ENCODE measurements around the gene UTP15.
A peak's percentile ranks its signal among the peaks of the same experiment; 100 is the strongest.

DNA sequence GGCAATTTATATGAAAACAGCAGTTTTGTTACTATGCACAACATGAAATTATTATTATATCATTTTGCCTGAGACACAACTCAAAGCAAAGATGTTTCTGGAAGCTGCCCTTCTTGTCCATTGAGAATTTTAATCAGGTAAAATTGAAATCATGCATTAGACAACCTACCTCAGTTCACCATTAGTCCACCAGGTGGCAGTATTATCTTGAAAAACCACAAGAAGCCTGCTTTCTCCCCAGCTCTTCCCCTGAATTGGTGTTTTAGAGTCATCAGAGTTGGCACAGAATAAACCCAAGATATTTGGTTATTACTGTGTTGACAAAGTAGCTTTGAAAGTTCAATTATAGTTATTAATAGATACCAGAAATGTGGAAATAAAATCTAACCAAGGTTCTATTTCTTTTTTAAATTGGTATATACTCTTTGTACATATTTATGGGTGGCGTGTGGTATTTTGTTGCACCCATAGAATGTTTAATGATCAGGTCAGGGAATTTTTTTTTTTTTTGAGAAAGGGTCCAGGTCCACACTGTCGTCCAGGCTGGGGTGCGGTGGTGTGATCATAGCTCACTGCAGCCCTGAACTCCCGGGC lies 25.7 kb downstream of the UTP15 start:
- TF ChIP-seq, protein P1, sequence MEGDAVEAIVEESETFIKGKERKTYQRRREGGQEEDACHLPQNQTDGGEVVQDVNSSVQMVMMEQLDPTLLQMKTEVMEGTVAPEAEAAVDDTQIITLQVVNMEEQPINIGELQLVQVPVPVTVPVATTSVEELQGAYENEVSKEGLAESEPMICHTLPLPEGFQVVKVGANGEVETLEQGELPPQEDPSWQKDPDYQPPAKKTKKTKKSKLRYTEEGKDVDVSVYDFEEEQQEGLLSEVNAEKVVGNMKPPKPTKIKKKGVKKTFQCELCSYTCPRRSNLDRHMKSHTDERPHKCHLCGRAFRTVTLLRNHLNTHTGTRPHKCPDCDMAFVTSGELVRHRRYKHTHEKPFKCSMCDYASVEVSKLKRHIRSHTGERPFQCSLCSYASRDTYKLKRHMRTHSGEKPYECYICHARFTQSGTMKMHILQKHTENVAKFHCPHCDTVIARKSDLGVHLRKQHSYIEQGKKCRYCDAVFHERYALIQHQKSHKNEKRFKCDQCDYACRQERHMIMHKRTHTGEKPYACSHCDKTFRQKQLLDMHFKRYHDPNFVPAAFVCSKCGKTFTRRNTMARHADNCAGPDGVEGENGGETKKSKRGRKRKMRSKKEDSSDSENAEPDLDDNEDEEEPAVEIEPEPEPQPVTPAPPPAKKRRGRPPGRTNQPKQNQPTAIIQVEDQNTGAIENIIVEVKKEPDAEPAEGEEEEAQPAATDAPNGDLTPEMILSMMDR (conservative IDR thresholded peaks at IDR 0.05 in 1 of 2, IDR thresholded peaks at IDR 0.05 in 1 of 2; ENCODE audit: low read depth in 1 of 2, low read length in 2 of 2): peak; percentile 63 to 68
- TF ChIP-seq EZH2 (IDR thresholded peaks at IDR 0.05; ENCODE audit: low read length, missing control alignments): no peak
